ENCODE data around the gene ALDH1A1.

GRCh38 chr9:72917892-72918509 is 34.9 kb downstream of the ALDH1A1 start:
- TF ChIP-seq CTCF (IDR thresholded peaks at IDR 0.05): no peak
- TF ChIP-seq ZFX (IDR thresholded peaks at IDR 0.05; ENCODE audit: borderline replicate concordance): no peak
